ENCODE results near the gene RNU6-9. TPM values are rescaled to one million over a fixed set of nuclear protein-coding genes. Genes with fewer than 3 reads are reported as not detected.
A peak's percentile ranks its signal among the peaks of the same experiment; 100 is the strongest.

Gene RNU6-9
- total RNA-seq, 2 donors from 2014 or later, result not detected

DNA sequence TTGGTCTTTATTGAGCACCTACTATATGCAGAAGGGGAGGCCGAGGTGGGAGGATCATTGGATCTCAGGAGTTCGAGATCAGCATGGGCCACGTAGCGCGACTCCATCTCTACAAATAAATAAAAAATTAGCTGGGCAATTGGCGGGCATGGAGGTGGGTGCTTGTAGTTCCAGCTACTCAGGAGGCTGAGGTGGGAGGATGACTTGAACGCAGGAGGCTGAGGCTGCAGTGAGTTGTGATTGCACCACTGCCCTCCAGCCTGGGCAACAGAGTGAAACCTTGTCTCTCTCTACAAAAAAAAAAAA is 30.0 kb upstream of the RNU6-9 start:
- DNase-seq (ENCODE audit: low spot score), result no peak
- intact Hi-C loops (cut with DNase I), result loop anchor here (2.0 kb wide), 1 partner anchor 58 kb away; no protein-coding TSS in a partner anchor
- H3K36me3 ChIP-seq, result no peaks in the 10 kb centered on the region
- no peaks in the 10 kb centered on the region for H3K9me3 ChIP-seq
- no peaks in the 10 kb centered on the region for H3K4me1 ChIP-seq (replicated peaks)
- TF ChIP-seq POLR2A (IDR thresholded peaks at IDR 0.05) (no peak), POLR2AphosphoS5 (IDR thresholded peaks at IDR 0.05) (no peak)
- TF ChIP-seq, protein P1, sequence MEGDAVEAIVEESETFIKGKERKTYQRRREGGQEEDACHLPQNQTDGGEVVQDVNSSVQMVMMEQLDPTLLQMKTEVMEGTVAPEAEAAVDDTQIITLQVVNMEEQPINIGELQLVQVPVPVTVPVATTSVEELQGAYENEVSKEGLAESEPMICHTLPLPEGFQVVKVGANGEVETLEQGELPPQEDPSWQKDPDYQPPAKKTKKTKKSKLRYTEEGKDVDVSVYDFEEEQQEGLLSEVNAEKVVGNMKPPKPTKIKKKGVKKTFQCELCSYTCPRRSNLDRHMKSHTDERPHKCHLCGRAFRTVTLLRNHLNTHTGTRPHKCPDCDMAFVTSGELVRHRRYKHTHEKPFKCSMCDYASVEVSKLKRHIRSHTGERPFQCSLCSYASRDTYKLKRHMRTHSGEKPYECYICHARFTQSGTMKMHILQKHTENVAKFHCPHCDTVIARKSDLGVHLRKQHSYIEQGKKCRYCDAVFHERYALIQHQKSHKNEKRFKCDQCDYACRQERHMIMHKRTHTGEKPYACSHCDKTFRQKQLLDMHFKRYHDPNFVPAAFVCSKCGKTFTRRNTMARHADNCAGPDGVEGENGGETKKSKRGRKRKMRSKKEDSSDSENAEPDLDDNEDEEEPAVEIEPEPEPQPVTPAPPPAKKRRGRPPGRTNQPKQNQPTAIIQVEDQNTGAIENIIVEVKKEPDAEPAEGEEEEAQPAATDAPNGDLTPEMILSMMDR (IDR thresholded peaks at IDR 0.05), result no peak
- no peak overlapping the region for H3K27ac ChIP-seq
- H3K27me3 ChIP-seq (replicated peaks; ENCODE audit: insufficient read depth), result no peaks in the 10 kb centered on the region
- no peak overlapping the region for H3K4me3 ChIP-seq
- WGBS, result 83% methylated on average over 7 of the region's 7 CpGs

DNA sequence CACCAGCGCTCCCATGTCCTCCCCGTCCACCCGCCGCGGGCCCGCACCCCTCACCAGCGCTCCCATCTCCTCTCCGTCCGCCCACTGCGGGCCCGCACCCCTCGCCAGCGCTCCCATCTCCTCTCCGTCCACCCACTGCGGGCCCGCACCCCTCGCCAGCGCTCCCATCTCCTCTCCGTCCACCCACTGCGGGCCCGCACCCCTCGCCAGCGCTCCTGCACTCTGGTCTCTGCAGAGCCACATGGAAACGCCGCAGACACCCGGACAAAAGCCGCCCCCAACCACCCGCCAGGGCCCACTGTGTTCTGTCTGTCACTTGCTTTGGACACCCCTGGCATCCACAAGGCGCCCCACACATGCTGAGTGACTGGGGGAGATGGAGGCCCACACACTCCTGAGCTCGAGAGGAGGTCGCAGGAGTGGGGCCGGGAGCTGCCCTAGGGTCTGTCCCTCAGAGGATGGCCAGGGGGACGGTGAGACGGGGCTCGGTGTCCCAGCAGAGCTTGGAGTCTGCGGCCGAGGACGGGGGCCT is 26.4 kb upstream of the RNU6-9 start:
- Histone ChIP-seq H3K4me1 (replicated peaks) (no peaks in the 10 kb centered on the region), H3K27me3 (replicated peaks; ENCODE audit: insufficient read depth) (no peaks in the 10 kb centered on the region), H3K4me3 (no peak overlapping the region), H3K36me3 (no peaks in the 10 kb centered on the region), H3K9me3 (no peaks in the 10 kb centered on the region), H3K27ac (no peak overlapping the region)
- no peak for DNase-seq (ENCODE audit: low spot score)
- intact Hi-C loops (cut with DNase I), result loop anchor here (5.0 kb wide), 1 partner anchor 115 kb away; the partner anchor contains the start of gene WDR18
- no peak for TF ChIP-seq POLR2AphosphoS5 (IDR thresholded peaks at IDR 0.05)
- TF ChIP-seq, protein P1 (IDR thresholded peaks at IDR 0.05), result no peak
- no peak for TF ChIP-seq POLR2A (IDR thresholded peaks at IDR 0.05)
- 86% methylated on average over 37 of the region's 38 CpGs for WGBS

DNA sequence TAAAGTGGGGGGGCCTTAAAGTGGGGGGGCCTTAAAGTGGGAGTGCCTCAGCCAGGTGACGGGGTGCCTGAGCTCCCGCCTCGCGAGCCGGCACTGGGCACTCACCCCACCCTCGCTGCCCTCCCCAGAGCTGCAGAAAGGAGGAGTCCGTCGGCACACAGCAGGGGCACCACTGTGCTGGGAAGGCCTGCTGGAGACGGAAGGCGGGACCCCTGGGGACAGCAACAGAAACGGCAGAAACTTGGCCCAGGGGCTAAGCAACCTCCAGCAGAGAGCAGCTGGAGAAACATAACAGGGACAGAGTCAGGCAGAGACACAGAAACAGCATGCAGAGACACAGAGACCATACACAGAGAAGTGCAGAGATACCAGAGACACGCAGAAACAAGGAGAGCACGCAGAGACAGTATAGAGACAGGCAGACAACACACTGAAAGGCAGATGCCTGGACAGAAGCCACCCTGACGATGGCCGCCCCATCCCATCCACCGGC is 25.9 kb upstream of the RNU6-9 start:
- Histone ChIP-seq H3K36me3 (no peaks in the 10 kb centered on the region), H3K27ac (no peak overlapping the region), H3K4me1 (replicated peaks) (no peaks in the 10 kb centered on the region)

GRCh38 chr19:867855-868457 is 25.3 kb upstream of the RNU6-9 start:
- no peak overlapping the region for H3K4me3 ChIP-seq
- H3K36me3 ChIP-seq, result no peaks in the 10 kb centered on the region
- no peaks in the 10 kb centered on the region for H3K9me3 ChIP-seq
- no peak for DNase-seq (ENCODE audit: low spot score)
- H3K4me1 ChIP-seq (replicated peaks), result no peaks in the 10 kb centered on the region
- no peak for TF ChIP-seq POLR2A (IDR thresholded peaks at IDR 0.05)
- intact Hi-C loops (cut with DNase I), result loop anchor here (2.0 to 5.0 kb wide), 2 partner anchors 45 to 114 kb away; partner anchors contain the start of genes R3HDM4 and WDR18
- no peaks in the 10 kb centered on the region for H3K27me3 ChIP-seq (replicated peaks; ENCODE audit: insufficient read depth)
- no peak overlapping the region for H3K27ac ChIP-seq
- 89% methylated on average over 38 of the region's 39 CpGs for WGBS

More for the DNA sequence above, 25.9 kb upstream of the RNU6-9 start:
- no peaks in the 10 kb centered on the region for H3K9me3 ChIP-seq
- no peak for DNase-seq (ENCODE audit: low spot score)
- TF ChIP-seq POLR2A (IDR thresholded peaks at IDR 0.05) (no peak), POLR2AphosphoS5 (IDR thresholded peaks at IDR 0.05) (no peak)
- TF ChIP-seq, protein P1 (IDR thresholded peaks at IDR 0.05), result no peak
- 80% methylated on average over 16 of the region's 16 CpGs for WGBS
- no peak overlapping the region for H3K4me3 ChIP-seq
- H3K27me3 ChIP-seq (replicated peaks; ENCODE audit: insufficient read depth), result no peaks in the 10 kb centered on the region
- intact Hi-C loops (cut with DNase I), result loop anchor here (5.0 kb wide), 1 partner anchor 115 kb away; the partner anchor contains the start of gene WDR18

DNA sequence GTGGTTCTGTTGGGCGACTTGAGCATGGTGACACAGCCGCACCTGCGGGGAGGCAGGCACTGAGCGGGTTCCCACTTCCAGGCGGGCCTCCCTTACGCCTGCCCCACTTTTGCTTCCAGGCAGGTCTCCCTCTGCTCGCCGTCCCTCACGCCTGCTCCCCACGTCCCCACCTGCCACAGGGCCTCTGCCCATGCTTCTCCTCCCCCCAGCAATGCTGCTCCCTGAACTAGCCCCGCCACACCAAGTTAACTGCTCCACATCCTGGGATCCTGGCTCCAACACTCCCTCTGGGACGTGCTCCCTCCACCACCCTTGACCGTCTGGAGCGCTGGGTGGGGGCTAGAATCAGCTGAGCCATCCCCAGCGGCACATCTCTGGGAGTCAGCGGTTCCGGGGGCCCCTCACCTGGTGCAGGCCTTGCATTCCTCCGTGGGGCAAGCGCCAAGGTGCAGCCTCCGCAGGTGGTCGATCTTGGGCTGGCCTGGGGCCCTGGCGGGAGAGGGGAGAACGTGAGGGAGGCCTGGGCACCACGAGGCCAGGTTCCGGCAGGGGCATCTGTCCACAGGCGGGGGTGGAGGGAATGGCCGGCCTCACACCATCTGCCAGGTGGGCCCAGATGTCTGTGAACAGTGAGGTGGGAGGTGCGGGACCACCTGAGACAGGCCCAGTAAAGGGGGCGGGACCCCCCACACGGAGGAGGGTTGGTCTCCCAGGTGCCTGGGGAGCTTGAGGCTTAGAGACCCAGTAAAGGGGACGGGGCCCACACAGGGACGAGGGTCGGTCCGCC is 24.6 kb upstream of the RNU6-9 start:
- no peaks in the 10 kb centered on the region for H3K36me3 ChIP-seq
- intact Hi-C loops (cut with DNase I), result loop anchor here (2.0 to 5.0 kb wide), 2 partner anchors 44 to 114 kb away; partner anchors contain the start of genes R3HDM4 and WDR18
- no peaks in the 10 kb centered on the region for H3K9me3 ChIP-seq
- DNase-seq (ENCODE audit: low spot score), result no peak
- no peaks in the 10 kb centered on the region for H3K4me1 ChIP-seq (replicated peaks)
- peak overlapping the region; percentile 69 to 74 for H3K27ac ChIP-seq
- 91% methylated on average over 34 of the region's 34 CpGs for WGBS
- TF ChIP-seq, protein P1 (IDR thresholded peaks at IDR 0.05), result no peak
- TF ChIP-seq POLR2AphosphoS5 (IDR thresholded peaks at IDR 0.05) (no peak), POLR2A (IDR thresholded peaks at IDR 0.05) (no peak)
- H3K27me3 ChIP-seq (replicated peaks; ENCODE audit: insufficient read depth), result no peaks in the 10 kb centered on the region
- no peak overlapping the region for H3K4me3 ChIP-seq
